SK-N-SH (cell line): ENCODE data around the gene FGF18.

Experiments used
- CTCF ChIP-seq: fragments of 200-600 bp; sonication (generic); IDR thresholded peaks from 2 replicates; pipeline ENCODE4 v1.6.1; 2017; ENCODE audit warnings: antibody characterized with exemption, mild to moderate bottlenecking, moderate library complexity
- FOXJ3 ChIP-seq: sonication (generic); formaldehyde crosslinking; IDR thresholded peaks from 2 replicates; pipeline ENCODE4 v1.5.1; 2020; ENCODE audit warnings: mild to moderate bottlenecking, missing genetic modification reagents
- PBX3 ChIP-seq: IDR thresholded peaks from 2 replicates; pipeline ENCODE4; 2012
- POLR2AphosphoS5 ChIP-seq: IDR thresholded peaks from 2 replicates; pipeline ENCODE4 v1.6.1; 2012; ENCODE audit warnings: low read depth, low read length
- SMC3 ChIP-seq: IDR thresholded peaks from 2 replicates; pipeline ENCODE4 v1.6.1; 2012; ENCODE audit warnings: low read depth, low read length, improper control_type of control experiment
- TAF1 ChIP-seq: IDR thresholded peaks from 2 replicates; pipeline ENCODE4 v1.6.1; 2012; ENCODE audit warnings: low read depth, mild to moderate bottlenecking, low read length, moderate library complexity, borderline replicate concordance
- USF2 ChIP-seq: fragments of 150-350 bp; IDR thresholded peaks from 2 replicates; pipeline ENCODE4 v1.6.1; 2017; ENCODE audit warnings: antibody characterized with exemption, low read length, low read depth, borderline replicate concordance

GRCh38 chr5:171482434-171482730, 62.9 kb downstream of the FGF18 start:
- TF ChIP-seq CTCF (no peak), FOXJ3 (no peak), POLR2AphosphoS5 (no peak), USF2 (no peak), PBX3 (no peak), SMC3 (no peak), TAF1 (no peak)
